DMS79 (cell line): ENCODE results near the gene AGAP1.

ENCODE experiments used
- DNase-seq: peaks from one replicate; lab custom pipeline; 2025; lab: John Stamatoyannopoulos, UW

AGAP1 gene

DNA sequence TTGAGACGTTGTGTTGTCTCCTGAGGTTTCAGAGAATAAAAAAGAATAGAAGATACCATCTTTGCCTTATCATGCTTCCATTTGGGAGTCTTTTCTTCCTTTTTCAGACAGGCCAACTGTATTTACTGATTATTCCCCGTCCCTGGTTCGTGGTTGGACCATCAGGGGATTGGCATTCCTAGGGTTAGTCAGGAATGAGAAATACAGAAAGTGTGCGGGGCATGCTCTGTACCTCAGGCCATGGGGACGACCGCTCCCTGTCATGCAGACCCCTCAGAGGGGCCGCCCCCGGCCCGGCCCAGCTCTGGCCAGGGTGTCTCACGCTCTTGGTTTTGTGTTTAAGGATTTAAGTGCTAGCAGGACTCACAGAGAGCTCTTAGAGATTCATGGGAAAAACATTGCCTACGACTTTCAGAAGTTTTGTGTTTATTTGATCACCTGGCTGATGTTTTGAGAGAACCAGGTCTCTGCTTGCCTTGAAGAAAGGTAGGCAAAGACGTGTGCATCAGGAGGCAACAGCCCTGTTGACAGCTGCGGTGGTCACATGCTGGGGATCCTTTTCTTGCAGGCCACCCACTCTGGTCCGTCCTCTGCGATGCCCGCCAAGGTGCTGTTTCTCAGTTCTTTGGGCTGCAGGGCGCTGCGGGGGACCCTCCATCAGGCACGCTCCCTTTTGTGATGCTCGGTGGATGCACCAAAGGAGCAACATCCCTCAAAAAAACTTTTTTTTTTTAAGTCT lies 317.8 kb downstream of the AGAP1 start:
- DNase-seq = no peak

DNA sequence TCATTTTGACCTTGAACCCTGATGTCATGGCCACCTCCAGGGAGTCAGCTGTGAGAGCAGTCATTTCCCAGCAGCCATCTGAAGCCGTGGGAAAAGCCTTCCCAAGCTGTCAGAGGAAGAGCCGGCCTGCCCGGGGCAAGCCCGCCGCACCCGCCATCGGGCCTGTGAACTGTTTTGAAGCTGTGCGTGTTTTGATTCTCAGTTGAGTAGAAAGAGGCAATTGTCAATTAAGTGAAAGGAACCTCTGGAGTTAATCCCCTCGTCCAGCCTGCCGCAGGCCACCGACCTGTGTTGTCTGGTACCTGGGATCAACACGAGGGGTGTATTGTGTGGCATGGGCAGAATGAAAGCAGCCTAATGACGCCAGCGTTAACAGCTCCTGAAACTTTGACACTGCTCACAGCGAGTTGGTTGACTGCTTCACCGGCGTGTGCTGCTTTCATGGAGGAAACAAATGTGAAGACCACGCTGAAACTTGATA lies 318.4 kb downstream of the AGAP1 start:
- no peak for DNase-seq

DNA sequence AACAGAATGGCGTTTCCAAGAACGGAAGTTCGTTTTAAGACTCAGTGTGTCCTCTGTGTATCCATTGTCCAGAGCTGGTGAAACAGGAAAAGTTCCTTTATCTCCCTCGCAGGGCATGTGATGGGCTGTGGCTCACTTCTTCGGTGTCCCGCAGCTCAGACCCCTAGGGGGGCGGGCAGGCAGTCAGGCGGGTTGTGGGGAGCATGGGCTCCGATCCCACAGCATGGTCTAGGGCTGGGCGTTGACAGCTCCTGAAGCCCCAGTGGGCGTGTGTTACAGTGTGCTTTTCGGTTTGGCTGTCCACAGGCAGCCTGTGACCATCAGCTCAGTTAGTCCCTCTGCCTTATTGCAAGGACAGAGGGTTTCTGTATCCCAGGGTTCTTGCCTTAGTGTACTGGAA lies 319.6 kb downstream of the AGAP1 start:
- no peak for DNase-seq

DNA sequence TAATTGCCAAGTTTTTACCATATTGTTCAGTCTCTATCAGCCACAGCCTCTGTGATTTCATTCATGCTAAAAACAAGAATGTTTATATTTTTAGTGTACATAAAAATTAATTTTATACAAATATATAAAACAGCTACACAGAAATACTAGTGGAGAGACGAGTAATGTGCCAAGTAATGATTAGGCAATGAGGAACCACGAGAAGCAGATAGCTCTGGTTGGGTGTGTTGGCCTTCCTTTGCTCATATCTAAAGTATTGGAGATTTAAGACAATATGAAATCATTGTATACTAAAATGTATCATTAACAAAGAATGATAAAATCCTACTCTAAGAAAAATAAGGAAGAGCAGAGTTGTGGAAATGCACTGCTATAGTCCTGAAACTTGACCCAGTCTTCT lies 326.7 kb downstream of the AGAP1 start:
- DNase-seq = no peak

DNA sequence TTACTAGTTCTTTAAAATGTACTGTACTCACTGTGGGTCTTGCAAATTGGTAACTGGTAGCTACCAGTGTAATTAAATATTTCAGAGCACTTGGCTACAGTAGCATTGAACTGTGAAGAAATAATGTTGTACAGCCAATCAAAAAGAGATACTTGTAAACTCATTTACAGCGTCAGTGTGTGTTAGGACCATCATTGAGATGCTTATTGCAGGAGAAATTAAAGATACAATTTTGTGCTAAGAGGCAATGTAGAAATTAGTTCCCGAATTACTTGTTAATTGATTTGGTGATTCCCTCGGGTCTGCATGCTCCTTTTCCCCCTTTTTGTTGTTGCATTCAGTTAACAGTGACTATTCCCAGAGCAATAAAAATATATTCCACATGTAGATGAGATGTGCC lies 330.5 kb downstream of the AGAP1 start:
- no peak for DNase-seq

DNA sequence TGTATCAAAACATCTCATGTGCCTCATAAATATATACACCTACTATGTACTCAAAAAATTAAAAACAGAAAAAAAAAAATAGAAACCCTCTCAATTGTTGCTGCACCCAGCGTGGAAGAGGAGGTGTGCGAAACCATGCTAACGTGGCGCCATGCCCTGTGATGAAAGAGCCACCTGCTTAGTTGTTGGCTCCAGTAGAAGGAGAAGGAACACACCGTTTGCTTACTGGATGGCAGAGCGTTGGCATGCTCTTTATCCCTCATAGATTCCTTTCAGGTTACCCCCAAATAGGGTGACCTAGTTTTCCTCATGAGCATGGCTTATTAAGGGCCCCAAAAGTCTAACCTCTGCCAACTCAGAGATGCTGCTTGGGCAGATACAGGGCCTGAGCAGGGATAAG lies 332.1 kb downstream of the AGAP1 start:
- DNase-seq = no peak

DNA sequence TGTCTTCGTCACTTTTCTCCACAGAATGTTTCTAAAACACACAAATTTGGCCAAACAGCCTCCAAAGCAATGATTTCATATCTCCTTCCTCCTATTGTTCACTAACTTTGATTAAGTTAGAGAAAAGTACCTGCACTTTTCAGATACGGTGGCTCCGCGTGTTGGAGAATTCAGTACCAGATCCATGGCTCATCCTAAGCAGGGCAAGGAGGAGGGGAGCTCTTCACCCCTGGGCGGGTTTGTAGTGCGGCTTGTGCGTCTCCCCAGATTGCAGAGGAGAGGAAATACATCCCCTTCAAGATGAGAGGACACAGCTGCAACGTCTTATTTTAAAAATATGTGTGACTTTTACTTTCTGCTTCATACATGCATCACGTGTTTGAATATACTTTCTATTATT lies 333.0 kb downstream of the AGAP1 start:
- DNase-seq = no peak

DNA sequence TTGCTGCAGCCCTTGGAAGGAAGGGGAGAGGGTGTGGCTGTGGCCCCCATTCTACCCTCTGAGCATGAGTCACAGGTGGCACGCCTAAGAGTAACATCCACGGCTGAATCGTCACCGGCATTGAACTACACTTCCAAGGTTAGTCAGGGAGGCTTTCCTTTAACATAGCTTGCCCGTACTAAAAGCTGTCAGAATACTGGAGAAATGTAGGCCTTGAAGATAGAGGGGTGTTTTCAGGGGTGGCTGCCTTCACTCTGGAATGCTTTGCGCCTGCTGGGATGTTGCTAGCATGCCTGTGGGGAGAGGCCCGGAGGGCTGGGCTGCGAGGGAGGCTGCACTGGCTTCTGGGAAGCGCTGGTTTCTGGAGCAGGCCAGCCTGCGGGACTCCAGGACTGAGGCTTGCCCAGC lies 333.7 kb downstream of the AGAP1 start:
- no peak for DNase-seq

DNA sequence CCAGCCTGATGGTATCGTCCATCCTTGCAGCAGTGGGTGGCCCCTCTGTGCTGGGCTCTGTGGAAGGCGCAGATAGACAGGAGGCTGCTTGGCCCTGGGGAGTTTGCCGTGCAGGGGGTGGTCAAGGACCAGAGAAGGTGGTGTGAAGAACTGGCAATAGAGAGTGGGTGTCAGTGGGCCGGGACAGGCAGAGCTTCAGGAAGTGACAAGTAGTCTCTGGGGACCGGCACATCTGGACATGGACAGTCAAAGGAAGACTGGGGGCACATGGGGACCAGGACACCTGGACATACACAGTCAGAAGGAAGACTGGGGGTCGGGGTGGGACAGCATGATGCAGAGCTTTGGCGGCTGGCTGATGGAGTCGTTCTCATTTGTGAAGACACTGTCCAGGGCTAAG lies 335.9 kb downstream of the AGAP1 start:
- DNase-seq = no peak

DNA sequence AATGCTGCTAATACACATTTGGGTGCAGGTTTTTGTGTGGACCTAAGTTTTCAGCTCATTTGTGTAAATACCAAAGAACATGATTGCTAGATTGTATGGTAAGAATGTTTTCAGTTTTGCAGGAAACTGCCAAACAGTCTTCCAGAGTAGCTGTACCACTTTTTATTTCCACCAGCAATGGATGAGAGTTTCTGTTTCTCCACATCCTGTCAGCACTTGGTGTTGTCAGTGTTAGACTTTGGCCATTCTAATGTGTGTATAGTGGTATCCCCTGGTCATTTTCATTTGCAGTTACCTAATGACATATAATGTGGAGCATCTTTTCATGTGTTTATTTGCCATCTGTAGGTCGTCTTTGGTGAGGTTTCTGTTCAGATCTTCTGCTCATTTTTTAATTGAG lies 337.9 kb downstream of the AGAP1 start:
- DNase-seq = no peak

DNA sequence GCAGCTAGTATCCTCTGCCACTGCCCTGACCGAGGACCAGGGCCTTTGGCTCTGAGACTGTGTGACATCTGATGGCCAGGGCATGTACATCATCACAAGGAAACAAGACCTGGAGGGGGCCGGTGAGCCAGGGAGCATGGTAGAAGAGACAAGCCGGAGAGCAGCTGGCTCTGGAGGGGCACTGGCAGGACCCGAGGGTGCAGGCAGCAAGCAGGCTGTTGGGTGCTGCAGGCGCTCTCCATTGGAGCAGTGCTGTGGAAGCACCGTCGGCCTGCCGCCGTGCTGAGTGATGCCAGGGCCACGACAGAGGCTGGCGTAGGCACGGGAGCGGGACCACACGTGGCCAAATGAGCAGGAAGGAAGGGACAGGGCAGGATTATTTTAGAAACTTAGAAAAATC lies 339.1 kb downstream of the AGAP1 start:
- no peak for DNase-seq

DNA sequence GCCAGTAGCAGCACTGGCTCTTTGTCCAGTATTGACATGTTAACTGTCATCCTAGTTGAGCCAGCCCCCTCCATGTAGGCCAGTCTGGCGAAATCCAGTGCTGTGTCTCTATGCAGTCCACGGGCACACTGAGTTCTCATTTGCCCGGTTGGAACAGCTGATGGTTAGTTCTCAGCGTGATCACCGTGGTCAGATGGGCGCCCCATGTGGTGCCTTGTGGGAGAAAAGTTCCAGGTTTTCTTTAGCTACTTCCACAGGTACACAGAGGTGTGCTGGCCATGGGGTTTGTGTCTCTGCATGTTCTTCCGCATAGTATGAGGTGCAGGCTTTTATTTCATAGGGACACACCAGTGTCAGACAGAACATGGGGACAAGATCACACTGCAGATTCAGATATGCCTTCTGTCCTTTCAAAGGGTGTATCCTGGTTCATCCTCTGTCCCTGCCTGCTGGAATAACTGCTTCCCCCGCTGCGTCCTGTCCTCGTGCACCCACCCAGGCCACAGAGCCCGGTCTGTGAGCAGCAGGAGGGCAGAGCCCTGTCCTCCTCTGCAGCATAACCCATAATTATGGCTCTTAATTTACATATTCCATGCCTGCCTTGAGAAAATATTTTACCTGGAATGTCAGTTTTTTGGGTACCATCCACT lies 340.3 kb downstream of the AGAP1 start:
- DNase-seq = no peak

DNA sequence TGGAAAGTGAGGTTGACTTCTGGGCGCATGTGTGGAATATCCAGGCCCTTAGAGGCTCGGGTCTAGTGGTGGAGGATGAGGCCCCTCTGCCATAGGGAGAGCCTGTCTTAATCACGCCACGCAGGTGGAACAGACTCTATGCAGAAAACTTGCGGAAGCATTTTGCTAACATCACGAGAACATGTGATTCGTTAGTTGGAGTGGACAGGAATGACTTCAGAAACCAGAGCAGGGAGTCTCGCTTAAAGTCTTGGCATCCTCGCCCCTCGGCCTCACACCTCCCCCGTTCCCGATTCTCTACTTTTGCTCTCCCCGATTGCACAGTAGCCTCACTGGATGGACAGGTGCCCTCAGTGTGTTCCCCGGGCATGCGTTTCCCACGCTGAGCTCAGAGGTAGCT lies 340.9 kb downstream of the AGAP1 start:
- no peak for DNase-seq

DNA sequence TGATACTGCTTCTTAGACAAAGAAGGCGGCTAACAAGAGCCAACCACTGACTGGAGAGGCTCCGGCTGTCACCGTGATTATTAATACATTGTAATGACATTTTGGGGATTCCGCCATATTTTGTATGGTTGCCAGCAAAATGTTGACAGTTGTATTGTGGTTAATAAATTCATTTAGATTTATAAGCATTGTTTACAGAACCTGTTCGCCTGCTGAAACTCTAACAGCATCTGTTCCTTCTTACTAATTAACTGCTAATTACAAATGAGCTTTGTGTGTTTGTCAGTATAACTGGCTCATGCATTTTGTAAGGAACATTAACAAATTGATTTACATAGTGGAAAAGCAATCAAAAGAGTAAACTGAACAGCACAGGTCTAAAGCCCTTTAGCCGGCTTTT lies 342.0 kb downstream of the AGAP1 start:
- DNase-seq = no peak

DNA sequence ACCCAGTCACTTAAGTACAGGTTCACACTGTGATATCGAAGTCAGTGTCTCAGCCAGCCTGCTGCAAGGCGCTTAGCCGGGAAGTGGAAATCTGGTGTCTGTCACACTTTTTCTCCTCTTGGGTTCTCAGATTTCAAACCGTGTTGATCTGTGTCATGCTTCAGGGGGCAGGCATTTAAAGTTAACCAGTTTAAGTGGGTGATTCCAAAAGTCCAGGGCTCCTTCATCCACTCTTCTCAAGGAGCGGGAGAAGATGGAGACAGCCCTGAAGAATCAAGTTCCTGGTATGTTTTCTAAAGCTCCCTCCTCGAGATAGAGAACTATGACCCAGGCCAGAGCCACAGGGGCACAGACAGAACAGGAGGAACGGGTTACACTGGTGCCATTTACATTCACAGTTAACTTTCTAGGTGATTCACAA lies 342.7 kb downstream of the AGAP1 start:
- peak; percentile 64 for DNase-seq

DNA sequence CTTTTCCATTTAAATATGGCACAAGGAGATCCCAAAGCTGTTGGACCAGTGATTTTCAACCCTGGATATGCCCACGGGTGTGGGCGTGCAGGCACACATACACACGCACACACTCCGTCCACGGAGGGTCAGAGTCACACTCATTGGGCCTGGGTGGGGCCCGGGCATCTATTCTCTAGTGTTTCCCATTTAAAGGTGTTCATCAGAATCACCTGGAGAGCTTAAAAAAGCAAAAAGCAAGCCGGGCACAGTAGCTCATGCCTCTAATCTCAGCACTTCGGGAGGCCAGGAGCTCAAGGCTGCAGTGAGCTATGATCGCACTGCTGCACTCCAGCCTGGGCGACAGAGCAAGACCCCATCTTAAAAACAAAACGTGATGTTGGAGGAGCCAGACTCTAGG lies 345.4 kb downstream of the AGAP1 start:
- no peak for DNase-seq

DNA sequence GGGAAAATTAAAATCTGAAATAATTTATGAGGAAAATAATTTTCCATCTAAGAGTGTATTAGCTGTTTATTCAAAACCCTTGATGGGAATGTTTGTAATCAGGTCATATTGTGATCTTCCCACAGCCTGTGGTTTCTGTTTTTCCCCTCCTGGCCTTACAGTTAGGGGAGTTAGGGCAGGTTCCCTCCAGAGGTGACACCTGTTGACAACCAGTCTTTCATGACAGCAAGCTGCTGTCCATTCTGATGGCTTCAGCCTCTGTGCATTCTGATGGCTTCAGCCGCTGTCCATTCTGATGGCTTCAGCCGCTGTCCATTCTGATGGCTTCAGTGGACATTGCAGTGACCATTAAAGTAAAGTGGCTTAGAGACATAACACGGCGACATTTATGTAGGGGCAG lies 346.1 kb downstream of the AGAP1 start:
- no peak for DNase-seq

DNA sequence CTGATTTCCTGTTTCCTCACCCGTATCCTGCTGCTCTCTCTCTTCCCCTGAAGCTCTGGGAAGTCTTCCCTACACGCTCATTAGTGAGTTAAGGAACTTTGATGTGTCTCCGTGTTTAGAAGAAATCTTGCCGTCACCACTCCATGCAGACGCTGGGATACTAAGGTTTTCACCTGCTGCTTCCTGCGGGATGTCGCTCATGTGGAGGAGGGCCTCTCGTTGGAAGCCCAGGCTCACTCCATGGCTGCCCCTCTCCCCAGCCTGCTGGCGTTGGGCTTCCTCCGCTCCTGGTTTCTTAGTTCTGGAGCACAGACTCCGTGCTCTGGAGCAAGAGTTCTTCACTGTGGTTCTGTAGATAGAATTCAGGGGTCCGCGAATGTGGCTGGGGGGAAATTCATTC lies 348.0 kb downstream of the AGAP1 start:
- no peak for DNase-seq

DNA sequence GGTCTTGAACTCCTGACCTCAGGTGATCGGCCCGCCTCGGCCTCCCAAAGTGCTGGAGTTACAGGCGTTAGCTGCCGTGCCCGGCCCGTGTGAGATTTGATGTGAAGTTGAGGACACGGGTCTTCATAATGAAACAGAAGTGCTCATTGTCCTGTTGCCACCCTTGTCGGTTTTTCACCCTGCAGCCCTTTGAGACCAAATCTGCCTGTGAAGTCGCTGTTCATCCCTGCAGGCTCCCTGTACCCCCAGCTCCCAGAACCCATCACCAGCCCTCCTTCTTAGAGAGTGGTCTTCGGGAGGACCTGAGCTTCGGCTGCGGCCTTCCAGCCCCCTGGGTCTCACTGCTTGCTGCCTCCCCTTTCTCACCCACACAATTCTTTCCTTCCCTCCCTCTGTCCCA lies 349.1 kb downstream of the AGAP1 start:
- DNase-seq = no peak

DNA sequence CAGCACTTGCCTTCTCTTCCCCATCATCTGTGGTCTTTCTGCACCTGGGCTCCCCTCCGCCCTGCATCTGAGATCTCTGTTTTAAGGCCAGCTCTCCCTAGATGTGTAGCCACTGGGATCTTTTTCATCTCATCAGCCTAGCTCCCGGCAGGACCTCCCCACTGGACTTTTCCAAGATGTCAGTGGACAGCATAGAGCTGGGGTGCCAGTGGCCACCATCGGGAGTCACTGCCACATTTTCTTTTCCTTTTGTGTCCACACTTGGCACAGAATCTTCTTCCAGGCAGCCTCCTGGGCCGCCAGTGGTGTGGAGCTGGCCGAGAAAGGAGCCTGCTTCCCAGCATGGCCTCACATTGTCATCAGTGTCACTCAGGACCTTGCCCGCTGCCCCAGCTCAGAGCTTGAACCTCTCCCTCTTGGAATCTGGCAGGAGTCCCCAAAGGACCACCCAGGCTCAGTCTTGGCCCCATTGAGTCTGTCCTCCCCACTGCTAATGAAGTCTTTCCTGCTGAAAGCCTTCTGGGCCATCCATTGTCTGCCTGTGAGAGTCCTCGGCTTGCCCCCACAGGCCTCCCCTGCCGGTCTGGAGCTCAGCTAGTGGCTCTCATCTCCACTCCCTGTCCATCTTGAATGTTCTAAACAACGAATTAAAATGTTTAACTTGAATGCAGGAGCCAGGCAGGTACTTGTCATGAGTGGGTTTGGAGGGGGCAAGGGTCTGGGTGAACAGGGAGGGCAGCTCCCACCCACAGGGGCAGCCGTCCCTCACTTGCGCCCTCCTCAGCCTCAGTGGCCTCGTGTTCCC lies 349.9 kb downstream of the AGAP1 start:
- DNase-seq = no peak

DNA sequence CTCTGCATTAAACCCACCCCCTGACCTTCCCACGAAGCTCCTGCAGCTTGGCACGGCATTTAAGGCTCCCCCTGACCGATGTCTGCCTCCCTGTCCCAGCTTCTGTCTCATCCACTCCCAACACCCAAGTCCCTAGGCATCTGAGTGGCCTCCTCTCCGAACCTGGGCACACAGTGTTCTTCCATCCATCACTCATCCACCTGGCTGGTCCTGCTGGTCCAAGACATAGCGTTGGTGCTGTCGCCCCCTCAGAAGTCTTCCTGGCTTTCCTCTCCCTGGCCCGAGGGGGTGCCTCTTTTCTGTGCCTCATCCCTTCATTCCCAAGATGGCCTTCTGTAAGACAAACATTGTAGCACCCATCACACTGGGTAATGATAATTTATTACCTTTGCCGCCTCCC lies 350.7 kb downstream of the AGAP1 start:
- no peak for DNase-seq

DNA sequence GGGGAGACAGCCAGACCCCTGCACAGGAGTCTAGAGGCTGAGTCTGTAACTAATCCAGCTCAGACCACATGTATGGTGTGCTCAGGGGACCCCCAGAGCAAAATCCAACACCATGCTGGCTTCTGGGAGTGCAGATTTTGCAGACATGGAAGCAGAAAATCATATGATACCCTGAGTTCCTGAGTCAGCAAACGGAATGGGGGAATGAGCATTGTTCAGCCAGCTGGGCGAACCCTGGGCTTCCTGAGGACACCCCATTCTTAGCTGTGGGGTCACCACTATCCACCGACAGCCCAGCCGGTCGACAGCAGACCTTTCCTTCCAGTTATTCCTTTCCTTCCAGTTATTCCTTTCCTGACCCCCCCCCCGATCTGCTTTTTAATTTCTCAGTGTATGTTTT lies 351.4 kb downstream of the AGAP1 start:
- no peak for DNase-seq

DNA sequence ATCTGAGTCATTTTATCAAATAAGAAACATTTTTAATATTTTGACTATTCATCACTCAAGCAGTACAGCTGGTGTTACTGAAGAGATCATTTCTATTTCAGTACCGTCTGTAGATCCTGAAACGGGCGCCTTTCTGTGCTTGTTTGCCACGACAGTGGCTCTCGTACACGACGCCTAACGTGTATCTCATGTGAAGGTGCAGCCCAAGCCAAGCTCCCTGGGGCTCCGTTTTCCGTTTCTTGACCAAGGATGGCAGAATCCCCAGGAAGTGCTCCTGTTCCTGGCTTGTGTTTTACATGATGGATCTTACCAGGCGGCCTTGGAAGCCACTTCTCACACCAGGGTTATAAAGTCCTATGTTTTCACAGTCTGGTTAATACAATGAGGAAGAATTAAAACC lies 353.7 kb downstream of the AGAP1 start:
- no peak for DNase-seq
